HUDEP-2 (cell line): ENCODE measurements around the gene FNDC11.

Experiments used
- DNase-seq, 76 experiments: peaks; one replicate each; lab custom pipeline; 2025; ENCODE audit not compliant: unreplicated experiment in 76 of 76; lab: John Stamatoyannopoulos, UW

FNDC11 gene

GRCh38 chr20:63553933-63554290 lies at the start of gene FNDC11:
Gene FNDC11, plus strand, starts transcription at chr20:63554159. Its CDS starts 1,505 bp downstream, at chr20:63555664.
- DNase-seq, result peak in 5 of 76 experiments; percentile 8 to 21 (median 13)

DNA sequence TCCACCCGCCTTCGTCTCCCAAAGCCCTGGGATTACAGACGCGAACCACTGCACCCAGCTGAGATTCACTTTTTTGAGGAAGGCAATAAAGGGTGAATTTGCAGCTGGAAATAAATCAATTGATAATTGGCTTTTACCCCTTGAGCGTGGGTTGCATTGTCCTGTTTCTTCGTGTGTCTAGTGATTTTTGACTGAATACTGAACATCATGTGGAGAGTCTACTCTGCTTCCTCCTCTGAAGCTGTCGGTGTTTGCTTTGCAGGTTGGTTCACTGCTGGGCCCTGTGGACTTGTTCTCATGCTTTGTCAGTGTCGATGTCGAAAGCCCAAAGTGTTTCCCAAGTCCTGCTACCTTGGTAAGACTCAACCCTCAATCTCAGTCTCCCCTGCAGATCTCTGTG lies 49.3 kb upstream of the FNDC11 start:
- no peak for DNase-seq

DNA sequence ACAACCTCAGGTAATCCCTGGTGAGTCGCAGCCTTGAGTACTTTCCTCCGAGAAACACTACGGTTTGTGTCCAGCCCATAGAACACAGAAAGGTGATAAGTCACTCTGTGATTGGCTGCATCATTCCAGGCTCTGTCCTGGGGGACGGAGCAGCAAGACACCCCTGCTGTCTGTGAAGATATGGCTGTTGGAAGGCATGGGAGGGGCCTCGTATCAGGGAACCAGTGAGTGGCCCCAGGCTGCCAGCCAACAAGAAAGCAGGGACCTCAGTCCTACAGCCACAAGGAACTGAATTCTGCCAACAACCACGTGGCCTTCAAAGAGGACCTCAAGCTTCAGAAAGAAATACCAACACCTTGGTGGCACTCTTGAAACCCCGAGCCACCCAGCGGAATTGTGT lies 48.7 kb upstream of the FNDC11 start:
- DNase-seq, result no peak

GRCh38 chr20:63505723-63506122 lies 48.2 kb upstream of the FNDC11 start:
- DNase-seq, result no peak

- no peak for DNase-seq
Measured at GRCh38 chr20:63507083-63507743, 46.7 kb upstream of the FNDC11 start.

DNA sequence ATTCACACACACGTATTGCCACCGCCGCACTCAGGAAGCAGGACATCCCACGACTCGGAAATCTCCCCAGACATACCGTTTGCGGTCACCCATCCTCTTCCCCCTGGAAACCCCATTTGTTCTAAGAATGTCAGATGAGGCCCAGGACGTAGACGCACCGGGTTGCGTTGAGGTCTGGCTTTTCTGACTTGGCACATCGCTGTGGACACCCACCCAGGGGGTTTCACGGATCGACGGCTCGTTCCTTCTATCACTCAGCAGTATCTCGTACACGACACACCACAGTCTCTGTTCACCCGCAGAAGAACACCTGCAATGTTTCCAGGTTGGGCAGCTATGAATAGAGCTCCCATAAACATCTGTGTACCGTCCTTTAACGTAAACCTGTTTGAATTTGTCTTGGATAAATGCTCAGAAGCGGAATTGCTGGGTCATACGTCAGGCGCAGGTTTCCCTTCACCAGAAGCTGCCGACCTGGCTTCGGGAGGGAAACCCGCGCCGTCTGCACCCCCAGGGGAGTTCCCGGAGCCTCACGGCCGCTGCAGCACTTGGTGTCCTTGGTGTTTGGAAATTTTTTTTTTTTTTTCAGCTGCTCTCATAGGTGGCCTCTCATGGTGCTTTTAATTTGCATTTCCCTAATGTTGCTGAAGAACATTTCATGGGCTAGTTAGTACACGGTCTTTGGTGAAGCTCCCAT lies 45.7 kb upstream of the FNDC11 start:
- DNase-seq, result no peak

- DNase-seq, result no peak
Measured at GRCh38 chr20:63509088-63509564, 44.8 kb upstream of the FNDC11 start.

DNA sequence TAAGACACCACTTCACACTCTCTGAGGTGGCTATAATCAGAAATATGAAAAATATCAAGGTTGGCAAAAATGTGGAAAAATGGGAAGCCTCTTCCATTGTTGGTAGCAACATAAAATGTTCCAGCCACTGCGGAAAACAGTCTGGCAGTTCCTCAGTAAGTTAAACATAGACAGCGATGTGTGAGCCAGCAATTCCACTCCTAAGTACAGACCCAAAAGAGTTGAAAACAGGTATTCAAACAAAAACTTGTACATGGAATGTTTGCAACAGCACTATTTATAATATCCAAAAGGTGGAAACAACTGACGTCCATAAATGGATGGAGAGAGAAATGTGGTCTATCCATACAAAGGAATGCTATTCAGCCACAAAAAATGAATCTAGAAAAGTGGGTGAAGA lies 40.8 kb upstream of the FNDC11 start:
- DNase-seq, result no peak

DNA sequence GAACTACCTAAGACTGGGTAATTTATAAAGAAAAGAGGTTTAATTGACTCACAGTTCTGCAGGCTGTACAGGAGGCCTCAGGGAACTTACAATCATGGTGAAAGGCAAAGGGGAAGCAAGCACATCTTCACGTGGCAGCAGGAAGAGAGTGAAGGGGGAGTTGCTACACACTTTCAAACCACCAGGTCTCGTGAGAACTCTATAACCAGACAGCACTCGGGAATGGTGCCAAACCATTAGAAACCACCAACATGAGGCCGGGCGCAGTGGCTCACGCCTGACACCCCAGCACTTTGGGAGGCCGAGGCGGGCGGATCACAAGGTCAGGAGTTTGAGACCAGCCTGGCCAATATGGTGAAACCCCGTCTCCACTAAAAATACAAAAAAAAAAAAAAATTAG lies 39.4 kb upstream of the FNDC11 start:
- peak in 9 of 76 experiments; percentile 9 to 43 (median 22) for DNase-seq

DNA sequence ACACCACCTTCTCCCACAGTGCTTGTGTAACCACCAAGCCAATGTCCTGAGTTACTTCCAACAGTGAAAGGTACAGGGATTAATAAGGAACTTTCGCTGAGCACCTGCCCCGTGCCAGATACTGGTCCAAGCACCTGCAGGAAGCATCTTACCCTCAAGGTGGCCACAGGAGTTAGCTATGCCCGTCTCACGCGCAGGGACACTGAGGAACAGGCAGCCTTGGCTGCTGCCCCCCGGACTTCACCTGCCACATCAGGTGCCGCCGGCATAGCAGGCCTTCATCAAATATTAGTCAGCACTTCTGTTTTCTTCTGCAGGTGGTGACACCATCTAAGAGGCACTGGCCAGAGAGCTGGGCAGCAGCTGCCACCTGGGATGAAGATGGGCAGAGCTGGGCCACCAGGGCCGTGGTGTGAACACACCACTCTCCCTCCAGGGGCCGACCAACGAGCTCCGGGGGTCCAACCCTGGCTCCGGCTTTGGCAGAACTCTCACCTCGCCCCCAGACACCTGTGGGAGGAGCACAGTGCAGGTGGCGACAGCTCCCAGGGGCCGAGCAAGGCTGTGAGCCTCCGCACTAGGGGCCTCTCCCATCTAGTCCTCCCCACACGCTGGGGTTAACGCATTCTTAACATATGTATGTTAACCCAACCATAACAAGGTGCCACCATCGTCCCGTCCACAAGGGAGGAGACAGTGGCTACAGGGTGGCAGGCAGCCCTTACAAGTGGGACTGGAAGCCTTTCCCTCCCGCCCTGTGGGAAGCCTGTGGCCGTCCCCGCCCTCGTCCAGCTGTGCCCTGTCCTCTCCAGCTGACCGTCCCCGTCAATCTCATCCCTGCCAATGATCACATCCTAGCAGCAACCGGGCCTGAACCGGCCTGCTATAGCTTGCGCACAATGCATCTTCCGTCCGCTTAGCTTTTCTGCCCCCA lies 36.3 kb upstream of the FNDC11 start:
- no peak for DNase-seq

GRCh38 chr20:63518351-63518861 lies 35.6 kb upstream of the FNDC11 start:
- no peak for DNase-seq

DNA sequence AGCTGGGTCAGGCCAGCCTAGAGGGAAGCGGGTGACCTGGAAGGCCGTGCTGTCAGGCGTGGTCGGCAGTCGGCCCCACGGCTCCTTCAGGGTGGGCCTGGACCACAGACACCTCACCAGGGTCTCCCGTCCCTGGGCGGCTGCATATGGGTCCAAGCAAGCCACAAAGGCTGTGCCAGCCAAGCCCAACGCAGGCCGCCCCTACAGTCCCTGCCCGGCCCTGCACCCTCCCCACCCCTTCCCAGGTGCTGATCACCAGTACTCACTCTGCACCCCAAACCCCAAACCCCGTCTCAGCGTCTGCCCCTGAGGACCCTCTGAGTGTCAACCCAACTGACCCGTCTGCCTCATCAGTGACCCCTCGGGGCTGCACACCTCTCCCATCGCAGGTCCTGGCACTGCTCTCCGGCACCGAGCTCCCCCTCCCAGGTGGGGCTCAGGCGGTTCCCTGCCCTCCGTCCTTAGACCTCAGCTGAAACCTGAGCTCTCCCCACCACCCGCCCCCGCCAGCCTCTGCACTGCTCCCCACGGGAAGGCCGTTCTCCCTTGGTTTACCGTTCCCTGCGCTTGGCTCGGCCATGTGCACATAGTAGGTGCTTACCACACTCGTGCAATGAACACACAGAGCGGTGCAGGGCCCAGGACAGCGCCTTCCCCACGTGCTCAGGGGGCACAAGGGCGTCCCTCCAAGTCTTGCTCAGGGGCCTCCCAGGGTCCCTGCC lies 34.9 kb upstream of the FNDC11 start:
- no peak for DNase-seq

- peak in 12 of 76 experiments; percentile 16 to 84 (median 40) for DNase-seq
Measured at GRCh38 chr20:63519668-63520503, 34.1 kb upstream of the FNDC11 start.

DNA sequence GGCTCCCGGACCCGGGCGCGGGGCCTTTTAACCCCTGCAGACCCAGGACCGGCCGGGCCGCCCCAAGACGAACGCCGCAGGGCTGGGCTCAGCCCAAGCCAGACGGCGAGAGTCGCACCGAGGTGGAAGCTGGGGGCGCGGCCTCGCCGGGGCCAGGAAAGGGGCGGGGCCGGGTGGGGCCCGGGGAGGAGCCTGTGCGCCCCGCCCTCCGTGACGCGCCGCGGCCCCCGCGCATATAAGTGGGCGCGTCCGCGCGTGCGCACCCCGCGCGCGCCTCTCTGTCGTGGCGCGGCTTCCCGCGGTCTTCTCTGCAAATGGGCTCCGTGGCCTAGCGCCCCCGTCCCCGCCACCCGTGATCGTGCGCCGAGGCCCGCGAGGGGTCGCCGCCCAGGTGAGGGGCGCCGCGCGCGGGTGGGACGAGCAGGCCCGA lies 33.4 kb upstream of the FNDC11 start, which contains the start of gene PPDPF:
Gene PPDPF (plus strand): TSS at position 262 of the 430 bp plus-strand sequence. CDS start 544 bp downstream, outside the sequence.
- DNase-seq, result peak in 66 of 76 experiments; percentile 13 to 84 (median 62)

DNA sequence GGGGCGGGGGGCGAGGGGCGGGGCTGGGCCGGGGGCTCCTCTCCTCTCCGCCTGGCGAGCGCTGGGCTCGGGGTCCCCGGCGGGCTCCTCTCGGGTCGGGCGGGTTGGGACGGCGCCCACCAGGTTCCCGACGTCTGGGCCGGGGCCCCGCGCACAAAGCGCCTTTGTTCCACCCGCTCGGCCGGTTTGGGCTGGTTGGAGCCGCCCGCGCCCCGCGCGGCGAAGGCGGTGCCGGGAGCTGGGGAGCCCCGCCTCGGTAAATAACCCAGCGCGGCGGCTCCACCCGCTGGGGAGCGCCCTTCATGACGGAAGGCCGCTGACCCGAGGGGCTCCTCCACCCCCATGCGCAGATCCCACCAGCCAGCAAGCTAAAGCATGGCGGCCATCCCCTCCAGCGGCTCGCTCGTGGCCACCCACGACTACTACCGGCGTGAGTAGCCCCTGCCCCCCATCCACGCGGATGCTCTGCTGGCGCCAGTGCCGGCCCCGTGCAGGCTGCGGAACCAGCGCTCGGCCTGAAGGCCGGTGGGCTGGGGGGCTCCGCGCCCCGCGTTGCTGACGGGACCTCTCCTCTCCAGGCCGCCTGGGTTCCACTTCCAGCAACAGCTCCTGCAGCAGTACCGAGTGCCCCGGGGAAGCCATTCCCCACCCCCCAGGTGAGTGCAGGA lies 32.9 kb upstream of the FNDC11 start:
- DNase-seq, result peak in 51 of 76 experiments; percentile 11 to 64 (median 41)

- no peak for DNase-seq
Measured at GRCh38 chr20:63521602-63522001, 32.4 kb upstream of the FNDC11 start.

DNA sequence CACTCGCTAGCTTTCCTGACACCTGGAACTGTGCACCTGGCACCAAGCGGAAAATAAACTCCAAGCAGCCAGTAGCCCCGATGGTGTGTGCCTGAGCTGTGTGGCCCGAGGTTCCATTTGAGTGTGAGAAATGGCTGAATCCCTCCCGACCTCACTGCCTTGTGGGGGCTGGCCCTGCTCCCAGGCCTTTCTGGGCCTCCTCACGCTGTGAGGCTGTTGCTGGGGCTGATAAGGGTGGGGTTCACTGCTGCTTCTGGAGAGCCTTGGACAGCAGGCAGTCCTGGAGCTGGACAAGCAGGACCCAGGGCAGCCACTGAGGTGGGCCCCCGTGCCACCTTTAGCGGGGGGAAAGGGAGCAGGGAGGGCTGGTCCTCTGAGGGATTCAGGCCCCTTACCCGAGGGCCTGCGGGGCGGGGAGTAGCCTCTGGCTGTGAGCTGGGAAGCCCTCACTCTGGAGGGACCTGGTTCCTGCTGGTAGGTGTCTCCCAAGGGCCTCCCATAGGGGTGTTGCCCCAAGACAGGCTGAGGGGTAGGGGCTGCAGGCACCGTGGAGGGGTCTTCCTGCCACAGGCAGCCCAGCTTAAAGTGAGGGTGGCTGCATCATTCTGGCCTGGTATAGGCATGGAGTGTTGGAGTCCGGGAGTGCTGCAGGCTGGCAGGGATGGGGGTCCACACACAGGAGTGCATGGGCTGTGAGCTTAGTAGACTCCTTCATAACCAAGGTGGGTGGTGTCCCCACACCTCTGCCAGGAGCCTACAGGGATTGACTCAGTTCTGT lies 31.7 kb upstream of the FNDC11 start:
- DNase-seq, result peak in 4 of 76 experiments; percentile 5 to 24 (median 14)
